SU-DHL-6 (cell line): ENCODE measurements around the gene INTS3.

Experiments used
- H2AFZ ChIP-seq: fragments of 200-600 bp; sonication (generic); 2 replicates; pipeline ENCODE4 v1.6.1; 2014; ENCODE audit warnings: low read depth, mild to moderate bottlenecking, moderate library complexity, mixed read lengths, antibody characterized with exemption, low read length; ENCODE audit not compliant: severe bottlenecking
- H3F3A ChIP-seq: fragments of 200-600 bp; shearing (Covaris generic); 2 replicates; pipeline ENCODE4 v1.6.0; 2016; ENCODE audit warnings: antibody characterized with exemption, mild to moderate bottlenecking; ENCODE audit not compliant: insufficient read depth
- H3K27ac ChIP-seq: fragments of 200-600 bp; sonication (generic); 2 replicates; pipeline ENCODE4 v1.5.1; 2016; ENCODE audit warnings: low read depth, mild to moderate bottlenecking, low read length, moderate library complexity, mixed read lengths
- H3K27me3 ChIP-seq: fragments of 200-600 bp; sonication (generic), shearing (Covaris generic); 2 replicates; pipeline ENCODE4 v1.6.0; 2014; ENCODE audit warnings: mild to moderate bottlenecking, low read length
- H3K36me3 ChIP-seq: fragments of 200-600 bp; sonication (generic); 2 replicates; pipeline ENCODE4 v1.6.1; 2014; ENCODE audit warnings: mild to moderate bottlenecking, low read length, mixed read lengths
- H3K4me2 ChIP-seq: fragments of 300-600, 200-600 bp; shearing (Covaris generic), sonication (generic); 2 replicates; pipeline ENCODE4 v1.6.0; 2014; ENCODE audit warnings: low read length, low read depth, mild to moderate bottlenecking; ENCODE audit not compliant: poor library complexity, severe bottlenecking
- H3K4me3 ChIP-seq: fragments of 200-600 bp; sonication (generic); 2 replicates; pipeline ENCODE4 v1.5.1; 2014; ENCODE audit warnings: antibody characterized with exemption, low read length, mild to moderate bottlenecking, mixed read lengths; ENCODE audit not compliant: insufficient read depth, poor library complexity, severe bottlenecking
- H3K79me2 ChIP-seq: fragments of 200-600 bp; sonication (generic); 2 replicates; pipeline ENCODE4 v1.6.1; 2014; ENCODE audit warnings: mild to moderate bottlenecking, low read length, moderate library complexity; ENCODE audit not compliant: insufficient read depth
- H3K9ac ChIP-seq: fragments of 200-600 bp; sonication (generic); 2 replicates; pipeline ENCODE4 v1.7.0; 2014; ENCODE audit warnings: mild to moderate bottlenecking, low read length
- H3K9me2 ChIP-seq: fragments of 200-600 bp; sonication (generic); replicated peaks from 2 replicates; pipeline ENCODE4 v1.6.1; 2014; ENCODE audit warnings: low read length; ENCODE audit not compliant: insufficient read depth
- H3K9me3 ChIP-seq: fragments of 200-600 bp; sonication (generic); 2 replicates; pipeline ENCODE4 v1.6.1; 2014; ENCODE audit warnings: low read length, mixed read lengths; ENCODE audit not compliant: insufficient read depth
- H4K20me1 ChIP-seq: fragments of 200-600 bp; sonication (generic); 2 replicates; pipeline ENCODE4 v1.6.1; 2014; ENCODE audit warnings: low read depth, mild to moderate bottlenecking, antibody characterized with exemption, low read length, moderate library complexity, mixed read lengths
- CTCF ChIP-seq: fragments of 200-600 bp; sonication (generic); IDR thresholded peaks from one replicate; pipeline ENCODE4 v1.5.1; 2017; ENCODE audit warnings: antibody characterized with exemption, mild to moderate bottlenecking, low read length, moderate library complexity; ENCODE audit not compliant: insufficient read depth, poor library complexity, severe bottlenecking
- EZH2phosphoT487 ChIP-seq: fragments of 200-600 bp; sonication (generic), shearing (Covaris generic); conservative IDR thresholded peaks from 2 replicates; pipeline ENCODE4 v1.6.1; 2018; ENCODE audit warnings: mild to moderate bottlenecking, antibody characterized with exemption, low read length, moderate library complexity, mixed read lengths

INTS3 gene

GRCh38 chr1:153776352-153776751, 48.5 kb downstream of the INTS3 start:
- Histone ChIP-seq H3K4me3 (peak overlapping the region; percentile 65), H3K4me2 (peak overlapping the region; percentile 66), H3K9ac (peak overlapping the region; percentile 70), H3K9me2 (no peaks in the 10 kb centered on the region), H3F3A (peaks cover 4% of the 10 kb centered on the region; the same call in 1 of the 2 replicates), H4K20me1 (no peaks in the 10 kb centered on the region), H3K9me3 (no peaks in the 10 kb centered on the region), H3K27me3 (no peaks in the 10 kb centered on the region), H3K36me3 (no peaks in the 10 kb centered on the region), H3K27ac (no peak overlapping the region), H3K79me2 (no peaks in the 10 kb centered on the region), H2AFZ (no peak overlapping the region)
- TF ChIP-seq CTCF: no peak
- TF ChIP-seq EZH2phosphoT487: no peak

- H3K4me2 ChIP-seq: no peak overlapping the region
- H3K79me2 ChIP-seq: no peaks in the 10 kb centered on the region
- H3K9ac ChIP-seq: no peak overlapping the region
- H3F3A ChIP-seq: peaks cover 4% of the 10 kb centered on the region; the same call in 1 of the 2 replicates
- no peak overlapping the region for H2AFZ ChIP-seq
- H3K27ac ChIP-seq: no peak overlapping the region
- H3K36me3 ChIP-seq: no peaks in the 10 kb centered on the region
- H3K4me3 ChIP-seq: no peak overlapping the region
- TF ChIP-seq CTCF (no peak), EZH2phosphoT487 (no peak)
- H3K9me3 ChIP-seq: no peaks in the 10 kb centered on the region
- H3K9me2 ChIP-seq: no peaks in the 10 kb centered on the region
- no peaks in the 10 kb centered on the region for H4K20me1 ChIP-seq
- H3K27me3 ChIP-seq: no peaks in the 10 kb centered on the region
Observed at GRCh38 chr1:153776845-153777370, 49.1 kb downstream of the INTS3 start.

- Histone ChIP-seq H3K9ac (no peak overlapping the region), H3K27me3 (no peaks in the 10 kb centered on the region), H3K27ac (no peak overlapping the region), H3K36me3 (no peaks in the 10 kb centered on the region), H3K4me2 (no peak overlapping the region), H3K79me2 (no peaks in the 10 kb centered on the region), H3F3A (peaks cover 4% of the 10 kb centered on the region; the same call in 1 of the 2 replicates), H2AFZ (no peak overlapping the region), H3K4me3 (no peak overlapping the region), H3K9me3 (no peaks in the 10 kb centered on the region), H4K20me1 (no peaks in the 10 kb centered on the region), H3K9me2 (no peaks in the 10 kb centered on the region)
- TF ChIP-seq CTCF (no peak), EZH2phosphoT487 (no peak)
Observed at GRCh38 chr1:153777648-153778047, 49.8 kb downstream of the INTS3 start.
